ENCODE results near the gene FAU. TPM values are rescaled to one million over a fixed set of nuclear protein-coding genes. Genes with fewer than 3 reads are reported as not detected.
A peak's percentile ranks its signal among the peaks of the same experiment; 100 is the strongest.

The FAU gene
- total and polyA plus RNA-seq, 2 of the 13 experiments (the other 11 are each of a cell fraction or from before 2014, with no cell fraction given) = 374 to 869 TPM

DNA sequence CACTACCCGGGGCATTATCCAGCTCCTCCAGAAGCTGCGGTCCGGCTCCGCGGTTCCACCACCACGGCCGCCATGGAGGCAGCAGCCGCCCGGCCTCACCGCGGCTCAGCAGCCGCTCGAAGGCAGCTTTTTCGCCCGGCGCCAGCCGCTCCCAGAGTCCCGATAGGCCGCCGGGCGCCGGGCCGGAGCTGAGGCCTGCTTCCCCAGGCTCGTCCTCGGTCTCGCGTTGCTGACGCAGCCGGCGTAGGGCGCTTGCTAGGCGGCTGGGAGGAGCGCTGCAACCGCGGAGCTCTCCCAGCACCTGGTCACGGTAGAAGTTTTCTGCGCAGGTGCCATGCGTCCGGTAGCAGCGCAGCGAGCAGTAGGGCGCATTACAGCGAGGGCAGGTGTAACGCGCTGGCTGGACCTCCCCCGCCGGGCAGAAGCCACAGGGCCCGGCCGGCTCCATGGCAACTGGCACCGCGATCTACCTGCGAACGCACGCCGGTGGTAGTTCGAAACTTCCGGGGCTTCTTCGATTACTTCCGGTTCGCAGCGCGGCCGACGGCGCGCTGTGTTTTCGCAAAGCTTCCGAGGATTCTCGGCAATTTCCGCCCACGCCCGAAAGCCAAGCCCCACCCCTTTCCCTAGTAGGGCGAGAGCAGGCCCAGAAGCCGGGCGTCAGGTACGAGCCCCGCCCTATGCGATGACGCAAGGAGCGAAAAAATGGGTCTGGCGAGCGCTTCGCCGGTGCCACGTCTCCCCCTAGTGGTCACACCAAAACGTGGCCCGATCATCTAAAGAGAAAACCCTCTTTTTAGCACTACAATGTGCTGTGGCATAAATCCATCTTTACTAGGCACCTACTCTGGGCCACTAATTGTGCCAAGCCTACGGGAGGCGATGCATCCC is 4.5 kb downstream of the FAU start, which contains the start of gene ZNHIT2 (continued):
- TF ChIP-seq, protein P1, sequence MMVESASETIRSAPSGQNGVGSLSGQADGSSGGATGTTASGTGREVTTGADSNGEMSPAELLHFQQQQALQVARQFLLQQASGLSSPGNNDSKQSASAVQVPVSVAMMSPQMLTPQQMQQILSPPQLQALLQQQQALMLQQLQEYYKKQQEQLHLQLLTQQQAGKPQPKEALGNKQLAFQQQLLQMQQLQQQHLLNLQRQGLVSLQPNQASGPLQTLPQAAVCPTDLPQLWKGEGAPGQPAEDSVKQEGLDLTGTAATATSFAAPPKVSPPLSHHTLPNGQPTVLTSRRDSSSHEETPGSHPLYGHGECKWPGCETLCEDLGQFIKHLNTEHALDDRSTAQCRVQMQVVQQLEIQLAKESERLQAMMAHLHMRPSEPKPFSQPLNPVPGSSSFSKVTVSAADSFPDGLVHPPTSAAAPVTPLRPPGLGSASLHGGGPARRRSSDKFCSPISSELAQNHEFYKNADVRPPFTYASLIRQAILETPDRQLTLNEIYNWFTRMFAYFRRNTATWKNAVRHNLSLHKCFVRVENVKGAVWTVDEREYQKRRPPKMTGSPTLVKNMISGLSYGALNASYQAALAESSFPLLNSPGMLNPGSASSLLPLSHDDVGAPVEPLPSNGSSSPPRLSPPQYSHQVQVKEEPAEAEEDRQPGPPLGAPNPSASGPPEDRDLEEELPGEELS (CRISPR knock-in tag; IDR thresholded peaks at IDR 0.05) = 0 out of 2 replicates have a peak, but pooled peaks have one; percentile 41
- TF ChIP-seq, protein P2, sequence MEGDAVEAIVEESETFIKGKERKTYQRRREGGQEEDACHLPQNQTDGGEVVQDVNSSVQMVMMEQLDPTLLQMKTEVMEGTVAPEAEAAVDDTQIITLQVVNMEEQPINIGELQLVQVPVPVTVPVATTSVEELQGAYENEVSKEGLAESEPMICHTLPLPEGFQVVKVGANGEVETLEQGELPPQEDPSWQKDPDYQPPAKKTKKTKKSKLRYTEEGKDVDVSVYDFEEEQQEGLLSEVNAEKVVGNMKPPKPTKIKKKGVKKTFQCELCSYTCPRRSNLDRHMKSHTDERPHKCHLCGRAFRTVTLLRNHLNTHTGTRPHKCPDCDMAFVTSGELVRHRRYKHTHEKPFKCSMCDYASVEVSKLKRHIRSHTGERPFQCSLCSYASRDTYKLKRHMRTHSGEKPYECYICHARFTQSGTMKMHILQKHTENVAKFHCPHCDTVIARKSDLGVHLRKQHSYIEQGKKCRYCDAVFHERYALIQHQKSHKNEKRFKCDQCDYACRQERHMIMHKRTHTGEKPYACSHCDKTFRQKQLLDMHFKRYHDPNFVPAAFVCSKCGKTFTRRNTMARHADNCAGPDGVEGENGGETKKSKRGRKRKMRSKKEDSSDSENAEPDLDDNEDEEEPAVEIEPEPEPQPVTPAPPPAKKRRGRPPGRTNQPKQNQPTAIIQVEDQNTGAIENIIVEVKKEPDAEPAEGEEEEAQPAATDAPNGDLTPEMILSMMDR (CRISPR knock-in tag; IDR thresholded peaks at IDR 0.05) = peak; percentile 97
- TF ChIP-seq ZBTB20 (CRISPR knock-in tag; IDR thresholded peaks at IDR 0.05; ENCODE audit: borderline replicate concordance, low read depth) (no peak), ZNF12 (CRISPR knock-in tag; IDR thresholded peaks at IDR 0.05) (no peak), GTF2F1 (IDR thresholded peaks at IDR 0.05; ENCODE audit: low read length) (no peak), RFXANK (CRISPR knock-in tag; IDR thresholded peaks at IDR 0.05) (peak; percentile 57; the same call in 1 of the 2 replicates), ZNF260 (CRISPR knock-in tag; IDR thresholded peaks at IDR 0.05; ENCODE audit: borderline replicate concordance, low read depth) (no peak; the same call in 1 of the 2 replicates), ZMYM4 (CRISPR knock-in tag; IDR thresholded peaks at IDR 0.05) (peak; percentile 75), PLRG1 (conservative IDR thresholded peaks at IDR 0.05) (no peak), RBAK (CRISPR knock-in tag; IDR thresholded peaks at IDR 0.05) (0 out of 2 replicates have a peak, but pooled peaks have one; percentile 51), EHMT2 (IDR thresholded peaks at IDR 0.05; ENCODE audit: borderline replicate concordance, low read depth, low read length) (no peak), SUZ12 (IDR thresholded peaks at IDR 0.05; ENCODE audit: low read depth, low read length) (no peak), NCOA1 (CRISPR knock-in tag; IDR thresholded peaks at IDR 0.05) (no peak), SRSF1 (optimal IDR thresholded peaks at IDR 0.05; ENCODE audit: low read depth, low read length) (no peak), ZMAT3 (CRISPR knock-in tag; conservative IDR thresholded peaks at IDR 0.05) (peak; percentile 66; the same call in 1 of the 2 replicates)
- TF ChIP-seq, protein P3, sequence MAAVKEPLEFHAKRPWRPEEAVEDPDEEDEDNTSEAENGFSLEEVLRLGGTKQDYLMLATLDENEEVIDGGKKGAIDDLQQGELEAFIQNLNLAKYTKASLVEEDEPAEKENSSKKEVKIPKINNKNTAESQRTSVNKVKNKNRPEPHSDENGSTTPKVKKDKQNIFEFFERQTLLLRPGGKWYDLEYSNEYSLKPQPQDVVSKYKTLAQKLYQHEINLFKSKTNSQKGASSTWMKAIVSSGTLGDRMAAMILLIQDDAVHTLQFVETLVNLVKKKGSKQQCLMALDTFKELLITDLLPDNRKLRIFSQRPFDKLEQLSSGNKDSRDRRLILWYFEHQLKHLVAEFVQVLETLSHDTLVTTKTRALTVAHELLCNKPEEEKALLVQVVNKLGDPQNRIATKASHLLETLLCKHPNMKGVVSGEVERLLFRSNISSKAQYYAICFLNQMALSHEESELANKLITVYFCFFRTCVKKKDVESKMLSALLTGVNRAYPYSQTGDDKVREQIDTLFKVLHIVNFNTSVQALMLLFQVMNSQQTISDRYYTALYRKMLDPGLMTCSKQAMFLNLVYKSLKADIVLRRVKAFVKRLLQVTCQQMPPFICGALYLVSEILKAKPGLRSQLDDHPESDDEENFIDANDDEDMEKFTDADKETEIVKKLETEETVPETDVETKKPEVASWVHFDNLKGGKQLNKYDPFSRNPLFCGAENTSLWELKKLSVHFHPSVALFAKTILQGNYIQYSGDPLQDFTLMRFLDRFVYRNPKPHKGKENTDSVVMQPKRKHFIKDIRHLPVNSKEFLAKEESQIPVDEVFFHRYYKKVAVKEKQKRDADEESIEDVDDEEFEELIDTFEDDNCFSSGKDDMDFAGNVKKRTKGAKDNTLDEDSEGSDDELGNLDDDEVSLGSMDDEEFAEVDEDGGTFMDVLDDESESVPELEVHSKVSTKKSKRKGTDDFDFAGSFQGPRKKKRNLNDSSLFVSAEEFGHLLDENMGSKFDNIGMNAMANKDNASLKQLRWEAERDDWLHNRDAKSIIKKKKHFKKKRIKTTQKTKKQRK (IDR thresholded peaks at IDR 0.05; ENCODE audit: low read length) = no peak
- TF ChIP-seq, protein P4, sequence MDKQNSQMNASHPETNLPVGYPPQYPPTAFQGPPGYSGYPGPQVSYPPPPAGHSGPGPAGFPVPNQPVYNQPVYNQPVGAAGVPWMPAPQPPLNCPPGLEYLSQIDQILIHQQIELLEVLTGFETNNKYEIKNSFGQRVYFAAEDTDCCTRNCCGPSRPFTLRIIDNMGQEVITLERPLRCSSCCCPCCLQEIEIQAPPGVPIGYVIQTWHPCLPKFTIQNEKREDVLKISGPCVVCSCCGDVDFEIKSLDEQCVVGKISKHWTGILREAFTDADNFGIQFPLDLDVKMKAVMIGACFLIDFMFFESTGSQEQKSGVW (CRISPR knock-in tag; IDR thresholded peaks at IDR 0.05; ENCODE audit: borderline replicate concordance) = no peak
- TF ChIP-seq, protein P5, sequence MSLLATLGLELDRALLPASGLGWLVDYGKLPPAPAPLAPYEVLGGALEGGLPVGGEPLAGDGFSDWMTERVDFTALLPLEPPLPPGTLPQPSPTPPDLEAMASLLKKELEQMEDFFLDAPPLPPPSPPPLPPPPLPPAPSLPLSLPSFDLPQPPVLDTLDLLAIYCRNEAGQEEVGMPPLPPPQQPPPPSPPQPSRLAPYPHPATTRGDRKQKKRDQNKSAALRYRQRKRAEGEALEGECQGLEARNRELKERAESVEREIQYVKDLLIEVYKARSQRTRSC (CRISPR knock-in tag; IDR thresholded peaks at IDR 0.05; ENCODE audit: low read depth) = peak; percentile 89; the same call in 1 of the 2 replicates
- TF ChIP-seq, protein P6, sequence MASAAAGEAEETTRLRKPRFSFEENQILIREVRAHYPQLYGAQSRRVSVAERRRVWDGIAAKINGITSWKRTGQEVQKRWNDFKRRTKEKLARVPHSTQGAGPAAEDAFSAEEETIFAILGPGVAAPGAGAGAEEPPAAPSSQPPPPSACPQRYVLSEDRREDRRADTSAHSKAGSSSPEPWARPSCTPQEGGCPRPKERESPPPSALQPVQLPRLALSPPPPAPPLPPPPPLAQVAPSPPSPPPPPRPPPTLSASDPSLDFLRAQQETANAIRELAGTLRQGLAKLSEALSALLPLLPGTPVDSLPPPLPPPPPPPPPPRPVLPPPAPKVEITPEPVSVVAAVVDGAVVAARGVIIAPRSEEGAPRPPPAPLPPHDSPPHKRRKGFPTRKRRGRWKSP (CRISPR knock-in tag; IDR thresholded peaks at IDR 0.05) = peak; percentile 84

Measured in HepG2 (cell line).